ENCODE results near the gene SLC5A5.

GRCh38 chr19:17860331-17860992 is 11.3 kb upstream of the SLC5A5 start:
- TF ChIP-seq CTCF (IDR thresholded peaks at IDR 0.05) (no peak), POLR2A (IDR thresholded peaks at IDR 0.05) (no peak), POLR2AphosphoS5 (IDR thresholded peaks at IDR 0.05) (no peak), EP300 (IDR thresholded peaks at IDR 0.05) (no peak)

Data from suprapubic skin (tissue), 4 donors.